Heart left ventricle (tissue), 16 donors: ENCODE data around the gene TRMT1. TPM values are rescaled to one million over a fixed set of nuclear protein-coding genes. Genes with fewer than 3 reads are reported as not detected.
A peak's percentile ranks its signal among the peaks of the same experiment; 100 is the strongest.

Source experiments
- ATAC-seq, 4 donors: fragments of 200-7000 bp; cut with Tn5 transposase; one replicate each; pipeline ENCODE4 v1.9.1; 2020 to 2022; ENCODE audit warnings: moderate library complexity in 4 of 4, mild to moderate bottlenecking in 3 of 4, moderate number of reproducible peaks in 1 of 4
- DNase-seq, 5 donors: peaks; one replicate each; pipeline ENCODE4 v3.0.0-alpha.2; 2020
- H3K27ac ChIP-seq, 12 donors: fragments of 200-600 bp; sonication (generic) in 4 of 12; one replicate each; pipeline versions ENCODE4 v1.5.0 to v1.8.0; 2016 to 2022; ENCODE audit warnings: mild to moderate bottlenecking in 2 of 12
- H3K27me3 ChIP-seq, 9 donors: fragments of 200-600 bp; sonication (generic) in 2 of 9; one replicate each; pipeline versions ENCODE4 v1.5.1 to v1.8.0; 2016 to 2022; ENCODE audit warnings: mild to moderate bottlenecking in 3 of 9
- H3K36me3 ChIP-seq, 9 donors: fragments of 200-600 bp; sonication (generic) in 2 of 9; one replicate each; pipeline versions ENCODE4 v1.5.0 to v1.8.0; 2018 to 2022; ENCODE audit warnings: mild to moderate bottlenecking in 2 of 9
- H3K4me1 ChIP-seq, 12 donors: fragments of 200-600 bp; sonication (generic) in 4 of 12; one replicate each; pipeline versions ENCODE4 v1.5.0 to v1.8.0; 2016 to 2022; ENCODE audit warnings: mild to moderate bottlenecking in 3 of 12
- H3K4me3 ChIP-seq, 12 donors: fragments of 200-600 bp; sonication (generic) in 4 of 12; one replicate each; pipeline versions ENCODE4 v1.5.0 to v1.8.0; 2017 to 2022; ENCODE audit warnings: mild to moderate bottlenecking in 9 of 12, moderate library complexity in 4 of 12
- H3K9me3 ChIP-seq, 12 donors: fragments of 200-600 bp; sonication (generic) in 4 of 12; one replicate each; pipeline versions ENCODE4 v1.5.0 to v1.8.0; 2016 to 2022; ENCODE audit warnings: mild to moderate bottlenecking in 1 of 12
- POLR2A ChIP-seq, 2 donors: fragments of 450-650 bp; IDR thresholded peaks; one replicate each; pipeline ENCODE4 v1.6.1; 2017; ENCODE audit warnings: antibody characterized with exemption in 2 of 2, mild to moderate bottlenecking in 2 of 2, moderate library complexity in 2 of 2
- WGBS, 4 donors: extraction: QIAGEN DNeasy Blood & Tissue Kit in 2 of 4; methylation state at CpG; one replicate each; pipeline versions ENCODE4 v1.1.5 to v1.1.7; 2013 to 2018; 5-methylcytosine and 5-hydroxymethylcytosine counted together
- intact Hi-C, 10 donors: fragments of 100-400 bp; cut with DNase I; formaldehyde crosslinking; loops; one replicate each; pipeline versions ENCODE4 v1.11.1 to v1.14.2; 2022
- polyA plus RNA-seq, 2 donors: library from polyadenylated mRNA; stranded (reverse); fragments of 200-250 nt; gene quantifications; one replicate each; pipeline ENCODE4 v1.2.3, GENCODE V29; 2013
- total RNA-seq, 9 donors: library from RNA; depleted of rRNA in 2 of 9; stranded (reverse); fragments of >200 nt in 2 of 9; fragmentation: NEBNext Ultra II Directional in 3 of 9; extraction: Animal tissue kit (Norgen Biotek cat#: 25700) in 3 of 9; gene quantifications; one replicate each; pipeline versions ENCODE4 v1.1.0 to v1.2.4, GENCODE V29; 2016 to 2023
- TF ChIP-seq, protein P1 (sequence below), 12 donors: fragments of 200-600 bp; sonication (generic) in 4 of 12; IDR thresholded peaks; one replicate each; pipeline versions ENCODE4 v1.5.0 to v1.8.0; 2018 to 2022; ENCODE audit warnings: antibody characterized with exemption in 12 of 12, mild to moderate bottlenecking in 5 of 12
- donor health status: ischemic (EF 13 %, LVEDD 7.1; RV severe dilation, severe dysfunction).
- donor health status: healthy with polysubstance abuse.
- donor health status: DM: no; HTN: yes; CAD: no.
- donor health status: DM: no; HTN: no; CAD: no.
- donor health status: ischemic (EF 25% LVEDD 6.9; RV normal size, moderate dysfunction).
- donor health status: ischemic (EF 25% LVEDD 5.7; RV mildly dilated, moderate dysfunction).
- donor health status: healthy.
- donor health status: DM: yes; HTN: yes; CAD: no.
- donor health status: ischemic (EF 35%, LVEDD 5.7; RV mildly dilated, moderate dysfunction).
- donor health status: nonischemic (EF 11% LVEDD 7.7; RV severe dilation, severe dysfunction).
- donor health status: DM: yes; HTN: yes; CAD: no.
- donor health status: PGD.
- donor health status: ischemic (EF 29% LVEDD 5.4; RV normal size, mild dysfunction).
- donor health status: nonischemic (EF 23%, LVEDD 6.1; RV moderate dilation, normal function).

Gene TRMT1
- total and polyA plus RNA-seq, 11 donors = 15.1 to 32.4 (median 19.1) TPM

- TF ChIP-seq, protein P1, sequence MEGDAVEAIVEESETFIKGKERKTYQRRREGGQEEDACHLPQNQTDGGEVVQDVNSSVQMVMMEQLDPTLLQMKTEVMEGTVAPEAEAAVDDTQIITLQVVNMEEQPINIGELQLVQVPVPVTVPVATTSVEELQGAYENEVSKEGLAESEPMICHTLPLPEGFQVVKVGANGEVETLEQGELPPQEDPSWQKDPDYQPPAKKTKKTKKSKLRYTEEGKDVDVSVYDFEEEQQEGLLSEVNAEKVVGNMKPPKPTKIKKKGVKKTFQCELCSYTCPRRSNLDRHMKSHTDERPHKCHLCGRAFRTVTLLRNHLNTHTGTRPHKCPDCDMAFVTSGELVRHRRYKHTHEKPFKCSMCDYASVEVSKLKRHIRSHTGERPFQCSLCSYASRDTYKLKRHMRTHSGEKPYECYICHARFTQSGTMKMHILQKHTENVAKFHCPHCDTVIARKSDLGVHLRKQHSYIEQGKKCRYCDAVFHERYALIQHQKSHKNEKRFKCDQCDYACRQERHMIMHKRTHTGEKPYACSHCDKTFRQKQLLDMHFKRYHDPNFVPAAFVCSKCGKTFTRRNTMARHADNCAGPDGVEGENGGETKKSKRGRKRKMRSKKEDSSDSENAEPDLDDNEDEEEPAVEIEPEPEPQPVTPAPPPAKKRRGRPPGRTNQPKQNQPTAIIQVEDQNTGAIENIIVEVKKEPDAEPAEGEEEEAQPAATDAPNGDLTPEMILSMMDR (IDR thresholded peaks at IDR 0.05) = no peak
- no peak for TF ChIP-seq POLR2A (IDR thresholded peaks at IDR 0.05)
- peak overlapping the region in 11 of 12 donors; percentile 32 to 75 (median 51) for H3K4me3 ChIP-seq
- peaks cover 0 to 12% (median 0%) of the 10 kb centered on the region in 9 donors for H3K27me3 ChIP-seq
- H3K27ac ChIP-seq = peak overlapping the region; percentile 67 to 98 (median 90)
- 17 to 33% (median 23%) methylated on average over 20 of the region's 20 CpGs for WGBS, 4 donors
- intact Hi-C loops = loop anchor here in 2 of 10 donors (10.0 kb wide), 2 partner anchors 62 to 212 kb away; partner anchors contain the start of genes DNASE2 (in 1 of the 2) and KLF1 (in 1 of the 2)
- H3K36me3 ChIP-seq = peaks cover 0 to 12% (median 9%) of the 10 kb centered on the region in 9 donors
- peaks cover 3 to 97% (median 79%) of the 10 kb centered on the region in 12 donors for H3K4me1 ChIP-seq
- peak in 1 of 5 donors; percentile 49 for DNase-seq
- ATAC-seq = no peak
- H3K9me3 ChIP-seq = no peaks in the 10 kb centered on the region
Observed at GRCh38 chr19:13097033-13097462, 19.5 kb downstream of the TRMT1 start.

DNA sequence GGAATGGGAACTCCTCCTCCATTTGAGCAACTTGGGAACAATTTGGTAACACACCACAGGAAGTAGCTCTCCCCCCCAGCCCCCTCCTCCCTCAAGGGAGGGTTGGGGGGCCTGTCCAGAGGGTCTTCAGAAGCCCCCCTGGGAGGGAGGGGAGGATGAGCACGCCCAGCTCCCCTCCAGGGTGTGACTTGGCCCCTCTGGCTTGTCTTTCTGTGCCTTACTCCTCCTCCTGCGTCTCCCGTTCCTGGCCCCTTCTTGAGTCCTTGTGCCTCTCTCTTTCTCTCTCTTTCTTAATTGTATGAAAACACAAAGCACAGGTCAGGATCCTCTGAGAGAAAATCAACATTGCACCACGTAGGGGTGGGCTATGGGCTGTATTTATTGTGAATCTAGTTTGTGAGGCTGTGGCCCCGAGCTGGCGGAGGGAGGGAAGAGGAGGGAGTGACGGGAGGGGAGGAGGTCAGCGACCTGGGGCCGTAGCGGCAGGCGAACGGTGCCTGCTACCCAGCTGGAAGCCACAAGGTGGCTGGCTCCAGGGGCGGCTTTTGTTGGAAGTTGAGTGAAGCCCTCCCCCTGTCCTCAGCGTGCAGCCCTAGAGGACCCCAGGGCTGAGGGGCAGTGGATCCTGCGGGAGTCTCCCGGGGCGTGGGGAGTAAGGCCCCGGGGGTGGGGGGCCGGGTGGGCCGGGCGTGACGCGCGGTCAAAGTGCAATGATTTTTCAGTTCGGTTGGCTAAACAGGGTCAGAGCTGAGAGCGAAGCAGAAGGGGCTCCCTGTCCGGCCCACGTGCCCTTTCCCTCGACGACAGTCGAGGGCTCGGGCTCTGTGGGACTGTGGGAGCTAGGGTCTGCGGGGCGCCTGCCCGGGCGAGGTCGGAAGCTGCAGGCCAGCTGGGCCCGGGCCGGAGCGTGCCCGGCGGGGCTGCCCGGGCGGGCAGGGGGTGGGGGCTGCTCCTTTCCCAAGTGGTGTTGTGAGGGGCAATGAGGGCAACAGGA is 20.3 kb downstream of the TRMT1 start:
- Histone ChIP-seq H3K9me3 (no peaks in the 10 kb centered on the region), H3K4me1 (peaks cover 3 to 97% (median 81%) of the 10 kb centered on the region in 12 donors), H3K4me3 (peak overlapping the region in 7 of 12 donors; percentile 4 to 75 (median 55)), H3K27ac (peak overlapping the region; percentile 67 to 98 (median 90)), H3K27me3 (peaks cover 0 to 12% (median 0%) of the 10 kb centered on the region in 9 donors), H3K36me3 (peaks cover 0 to 12% (median 9%) of the 10 kb centered on the region in 9 donors)
- DNase-seq (peak in 3 of 5 donors; percentile 35 to 77 (median 46)), ATAC-seq (no peak)
- no peak for TF ChIP-seq POLR2A (IDR thresholded peaks at IDR 0.05)
- TF ChIP-seq, protein P1 (IDR thresholded peaks at IDR 0.05) = peak in 4 of 12 donors; percentile 22 to 35 (median 26)
- intact Hi-C loops = loop anchor here in 4 of 10 donors (1.0 to 10.0 kb wide), 4 partner anchors 61 to 211 kb away; partner anchors contain the start of genes DNASE2 (in 1 of the 4) and KLF1 (in 1 of the 4)
- 46 to 62% (median 59%) methylated on average over 44 of the region's 44 CpGs for WGBS, 4 donors

DNA sequence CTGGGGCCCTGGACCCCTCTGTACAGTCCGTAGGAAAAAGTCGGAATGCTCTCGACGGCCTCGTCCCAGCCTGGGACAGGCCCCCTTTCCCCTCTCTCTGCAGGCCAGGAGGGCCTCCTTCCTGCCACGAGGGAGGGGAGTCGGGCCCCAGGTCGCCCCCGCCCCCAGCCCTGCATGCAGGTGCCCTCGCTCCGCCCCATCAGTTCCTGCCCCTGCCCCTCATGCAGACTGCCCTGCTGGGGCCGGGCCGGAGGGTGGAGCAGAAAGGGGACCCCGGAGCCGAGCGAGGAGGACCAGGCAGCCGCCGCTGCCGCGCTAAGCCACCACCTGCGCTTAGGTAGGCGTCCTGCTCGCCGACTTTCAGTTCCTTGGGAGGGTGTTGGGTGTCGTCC is 21.2 kb downstream of the TRMT1 start:
- intact Hi-C loops = loop anchor here in 3 of 10 donors (2.0 to 10.0 kb wide), 3 partner anchors 61 to 211 kb away; partner anchors contain the start of genes DNASE2 (in 1 of the 3) and KLF1 (in 1 of the 3)
- peak overlapping the region in 7 of 12 donors; percentile 5 to 73 (median 34) for H3K4me3 ChIP-seq

More for the DNA sequence above, 21.2 kb downstream of the TRMT1 start:
- peaks cover 0 to 17% (median 10%) of the 10 kb centered on the region in 9 donors for H3K36me3 ChIP-seq
- no peaks in the 10 kb centered on the region for H3K9me3 ChIP-seq
- TF ChIP-seq, protein P1 (IDR thresholded peaks at IDR 0.05) = no peak
- no peak for TF ChIP-seq POLR2A (IDR thresholded peaks at IDR 0.05)
- peaks cover 0 to 12% (median 0%) of the 10 kb centered on the region in 9 donors for H3K27me3 ChIP-seq
- WGBS, 4 donors = 65 to 80% (median 76%) methylated on average over 19 to 25 of the region's 25 CpGs
- DNase-seq = peak in 2 of 5 donors; percentile 35 to 47
- no peak for ATAC-seq
- H3K4me1 ChIP-seq = peaks cover 0 to 97% (median 83%) of the 10 kb centered on the region in 12 donors
- H3K27ac ChIP-seq = peak overlapping the region in 11 of 12 donors; percentile 4 to 96 (median 78)
